HEK293T (cell line): ENCODE measurements around the gene CNTN6.

Experiments used
- BHLHE40 ChIP-seq: fragments of 450-650 bp; IDR thresholded peaks from 2 replicates; pipeline ENCODE4 v1.6.1; 2016; ENCODE audit warnings: mild to moderate bottlenecking, moderate library complexity, borderline replicate concordance
- FOXM1 ChIP-seq: fragments of 450-650 bp; IDR thresholded peaks from 2 replicates; pipeline ENCODE4 v1.6.1; 2017; ENCODE audit warnings: mild to moderate bottlenecking, borderline replicate concordance
- HDGF ChIP-seq: fragments of 450-650 bp; IDR thresholded peaks from 2 replicates; pipeline ENCODE4 v1.6.1; 2017; ENCODE audit warnings: antibody characterized with exemption, borderline replicate concordance
- L3MBTL2 ChIP-seq: fragments of 450-650 bp; conservative IDR thresholded peaks from 2 replicates; pipeline ENCODE4 v1.6.1; 2016; ENCODE audit warnings: mild to moderate bottlenecking
- NFRKB ChIP-seq: fragments of 450-650 bp; IDR thresholded peaks from 2 replicates; pipeline ENCODE4 v1.6.1; 2016; ENCODE audit warnings: mild to moderate bottlenecking, moderate library complexity
- PKNOX1 ChIP-seq: fragments of 450-650 bp; IDR thresholded peaks from 2 replicates; pipeline ENCODE4 v1.6.1; 2016
- SP1 ChIP-seq: fragments of 450-650 bp; IDR thresholded peaks from 2 replicates; pipeline ENCODE4 v1.6.1; 2017
- TARDBP ChIP-seq: fragments of 450-650 bp; IDR thresholded peaks from 2 replicates; pipeline ENCODE4 v1.6.1; 2016

- TF ChIP-seq TARDBP (no peak), BHLHE40 (no peak), FOXM1 (no peak), SP1 (no peak), HDGF (no peak), PKNOX1 (no peak), L3MBTL2 (no peak), NFRKB (no peak)
These were observed 307.7 kb downstream of the CNTN6 start for GRCh38 chr3:1400571-1400970.
